GM19193 (cell line): ENCODE data around the gene MUS81.
A peak's percentile ranks its signal among the peaks of the same experiment; 100 is the strongest.

Experiments used
- POLR2A ChIP-seq: IDR thresholded peaks from 4 replicates; pipeline ENCODE4 v1.6.1; 2011; ENCODE audit not compliant: insufficient read depth, insufficient read length; ENCODE audit errors: extremely low read depth

MUS81 gene

DNA sequence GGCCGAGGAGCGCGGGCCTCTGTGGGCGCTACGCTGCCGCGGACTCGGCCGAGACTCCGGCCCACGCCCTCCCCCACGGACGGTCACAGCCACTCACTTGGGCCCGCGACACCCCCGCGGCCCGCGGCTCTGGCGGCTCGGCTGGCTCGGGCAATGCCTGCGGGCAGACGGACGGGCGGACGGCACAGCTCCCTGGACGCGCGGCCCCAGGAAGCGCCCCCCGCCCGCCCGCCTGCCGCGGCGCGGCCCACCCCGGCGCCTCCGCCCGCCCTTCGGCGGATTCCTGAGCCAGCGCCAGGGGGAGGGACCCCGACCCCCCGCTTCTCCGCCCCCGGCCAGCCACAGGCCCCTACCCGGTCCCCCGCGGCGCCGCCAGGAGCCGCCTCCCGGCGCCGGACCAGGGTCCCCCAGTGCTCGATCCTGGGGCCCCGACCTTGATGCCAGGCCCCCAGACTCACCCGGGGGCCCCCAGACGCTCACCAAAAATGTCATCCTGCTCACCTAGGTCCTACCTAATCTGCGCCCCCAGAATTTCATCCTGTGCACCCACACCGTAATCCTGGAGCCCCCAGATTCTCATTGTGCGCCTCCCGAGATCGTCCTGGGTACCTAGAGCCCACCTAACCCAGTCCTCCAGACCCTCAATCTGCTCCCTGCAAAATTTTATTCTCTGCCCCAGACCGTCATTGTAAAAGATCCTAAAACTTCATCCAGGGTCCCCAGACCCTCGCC, 12.5 kb downstream of the MUS81 start, which contains the start of gene EFEMP2:
EFEMP2 (minus strand) TSS at position 215 of the 732 bp plus-strand sequence. CDS start 446 bp downstream, outside the sequence.
- TF ChIP-seq POLR2A, result no peak

DNA sequence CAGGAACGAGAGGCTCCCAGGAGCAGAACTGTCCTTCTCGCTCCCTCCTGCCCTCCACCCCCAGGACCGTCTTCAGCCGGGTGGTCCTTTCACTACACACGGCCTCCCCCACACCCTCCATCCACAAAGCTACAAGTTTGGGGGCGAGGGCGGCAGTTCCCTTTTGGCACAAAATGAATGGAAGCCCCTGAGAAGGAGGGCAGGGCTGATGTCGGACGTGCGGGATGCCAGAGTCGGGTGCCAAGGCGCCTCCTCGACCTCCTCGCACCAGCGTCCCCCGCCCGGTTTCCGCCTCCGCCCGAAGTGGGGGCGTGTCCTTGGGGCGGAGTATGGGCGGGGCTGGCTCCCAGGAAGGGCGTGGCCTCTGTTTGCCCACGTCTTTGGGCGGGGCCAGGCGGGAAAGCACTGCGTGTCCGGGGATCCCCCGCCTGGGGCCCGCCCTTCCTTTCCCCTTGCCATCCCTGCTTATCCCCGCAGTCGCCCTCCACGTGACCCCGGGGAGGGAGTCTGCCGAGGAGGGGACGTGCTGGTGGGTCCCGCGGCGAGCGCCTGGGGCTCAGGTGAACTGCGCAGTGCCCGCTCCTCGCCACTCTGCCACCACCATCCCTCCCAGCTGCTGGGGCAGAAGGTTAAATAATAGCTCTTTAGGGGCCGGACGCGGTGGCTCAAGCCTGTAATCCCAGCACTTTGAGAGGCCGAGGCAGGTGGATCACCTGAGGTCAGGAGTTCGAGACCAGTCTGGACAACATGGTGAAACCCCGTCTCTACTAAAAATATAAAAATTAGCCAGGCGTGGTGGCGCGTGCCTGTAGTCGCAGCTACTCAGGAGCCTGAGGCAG, 13.3 kb downstream of the MUS81 start:
- peak; percentile 68 for TF ChIP-seq POLR2A

DNA sequence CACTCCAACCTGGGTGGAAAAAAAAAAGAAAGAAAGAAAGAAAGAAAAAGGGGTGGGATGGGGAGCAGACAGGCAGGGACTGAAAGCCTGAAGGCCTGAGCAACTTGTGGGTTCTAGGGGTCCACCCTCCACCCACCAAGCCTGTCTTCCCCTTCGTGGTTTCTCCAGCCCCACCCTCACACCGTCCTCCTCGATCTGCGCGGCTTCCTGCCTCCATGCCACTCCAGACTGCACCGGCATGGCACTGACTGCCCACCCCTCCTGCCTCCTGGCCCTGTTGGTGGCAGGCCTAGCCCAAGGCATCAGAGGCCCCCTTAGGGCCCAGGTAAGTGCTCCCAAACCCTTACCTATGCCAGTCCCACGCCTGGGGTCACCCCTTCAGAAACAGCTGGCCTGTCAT, 19.4 kb downstream of the MUS81 start, which contains the start of gene CTSW:
CTSW (plus strand) TSS at position 221 of the 400 bp plus-strand sequence; CDS start at position 239, 18 bp downstream.
- no peak for TF ChIP-seq POLR2A

DNA sequence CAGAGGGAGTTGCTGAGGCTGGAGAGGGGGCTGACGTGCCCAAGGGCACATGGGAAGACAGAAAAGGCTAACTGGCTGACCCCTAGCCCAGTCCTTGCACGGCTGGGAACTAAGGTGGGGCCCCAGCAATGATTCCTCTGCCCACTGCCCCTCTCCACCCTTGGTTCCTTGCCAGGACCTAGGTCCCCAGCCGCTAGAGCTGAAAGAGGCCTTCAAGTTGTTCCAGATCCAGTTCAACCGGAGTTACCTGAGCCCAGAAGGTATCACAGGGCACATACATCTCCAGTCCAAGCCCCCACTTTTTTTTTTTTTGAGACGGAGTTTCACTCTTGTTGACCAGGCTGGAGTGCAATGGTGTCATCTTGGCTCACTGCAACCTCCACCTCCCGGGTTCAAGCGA, 19.8 kb downstream of the MUS81 start:
- TF ChIP-seq POLR2A, result no peak

DNA sequence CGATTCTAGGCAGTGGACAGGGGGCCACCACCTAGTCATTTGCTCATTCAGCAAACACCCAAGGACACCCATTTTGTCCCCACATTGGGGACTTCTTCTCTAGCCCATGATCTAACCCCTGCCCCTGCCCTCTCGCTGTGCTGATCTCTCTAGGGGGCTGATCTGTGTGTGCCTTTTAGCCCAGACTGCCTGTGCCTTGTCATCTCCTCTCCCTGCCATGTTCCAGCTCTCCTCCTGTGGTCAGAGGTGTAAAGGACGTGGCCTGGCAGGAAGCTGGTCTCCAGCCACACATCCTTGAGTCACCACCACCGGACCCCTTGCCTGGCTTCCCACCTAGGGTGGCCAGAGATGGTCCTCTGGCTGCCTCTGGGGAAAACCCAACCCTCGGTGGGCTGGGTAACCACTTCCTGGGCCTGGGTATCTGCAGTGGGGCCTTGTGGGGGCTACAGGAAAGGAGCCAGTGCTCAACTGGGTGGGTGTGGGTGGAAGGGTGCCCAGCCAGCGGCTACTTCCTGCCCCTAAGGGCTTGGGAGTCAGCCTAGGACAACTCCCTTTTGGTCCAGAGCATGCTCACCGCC, 20.7 kb downstream of the MUS81 start:
- TF ChIP-seq POLR2A, result no peak

DNA sequence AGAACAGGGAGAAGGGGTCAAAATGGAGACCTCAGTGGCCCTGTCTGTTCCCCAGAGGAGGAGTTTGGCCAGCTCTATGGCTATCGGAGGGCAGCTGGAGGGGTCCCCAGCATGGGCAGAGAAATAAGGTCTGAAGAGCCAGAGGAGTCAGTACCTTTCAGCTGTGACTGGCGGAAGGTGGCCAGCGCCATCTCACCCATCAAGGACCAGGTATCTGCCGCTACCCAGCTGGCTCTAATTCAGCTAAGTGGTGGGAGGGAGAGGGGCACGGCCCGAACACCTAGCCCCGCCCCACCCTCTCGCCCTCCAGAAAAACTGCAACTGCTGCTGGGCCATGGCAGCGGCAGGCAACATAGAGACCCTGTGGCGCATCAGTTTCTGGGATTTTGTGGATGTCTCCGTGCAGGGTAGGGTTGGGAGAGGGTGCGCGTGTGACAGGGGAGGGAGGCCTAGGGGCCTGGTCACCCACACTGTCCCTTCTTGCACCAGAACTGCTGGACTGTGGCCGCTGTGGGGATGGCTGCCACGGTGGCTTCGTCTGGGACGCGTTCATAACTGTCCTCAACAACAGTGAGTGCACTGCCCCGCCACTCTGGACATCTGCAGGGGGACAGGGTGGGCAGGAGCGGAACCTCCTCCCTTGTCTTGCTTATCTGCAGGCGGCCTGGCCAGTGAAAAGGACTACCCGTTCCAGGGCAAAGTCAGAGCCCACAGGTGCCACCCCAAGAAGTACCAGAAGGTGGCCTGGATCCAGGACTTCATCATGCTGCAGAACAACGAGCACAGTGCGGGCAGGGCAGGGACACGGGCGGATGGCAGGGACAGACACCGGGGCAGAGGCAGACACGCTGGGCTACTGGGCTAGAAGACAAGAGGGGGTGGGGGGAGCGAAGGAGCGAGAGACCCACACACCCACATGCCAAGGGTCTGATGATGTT, 22.2 kb downstream of the MUS81 start:
- no peak for TF ChIP-seq POLR2A

DNA sequence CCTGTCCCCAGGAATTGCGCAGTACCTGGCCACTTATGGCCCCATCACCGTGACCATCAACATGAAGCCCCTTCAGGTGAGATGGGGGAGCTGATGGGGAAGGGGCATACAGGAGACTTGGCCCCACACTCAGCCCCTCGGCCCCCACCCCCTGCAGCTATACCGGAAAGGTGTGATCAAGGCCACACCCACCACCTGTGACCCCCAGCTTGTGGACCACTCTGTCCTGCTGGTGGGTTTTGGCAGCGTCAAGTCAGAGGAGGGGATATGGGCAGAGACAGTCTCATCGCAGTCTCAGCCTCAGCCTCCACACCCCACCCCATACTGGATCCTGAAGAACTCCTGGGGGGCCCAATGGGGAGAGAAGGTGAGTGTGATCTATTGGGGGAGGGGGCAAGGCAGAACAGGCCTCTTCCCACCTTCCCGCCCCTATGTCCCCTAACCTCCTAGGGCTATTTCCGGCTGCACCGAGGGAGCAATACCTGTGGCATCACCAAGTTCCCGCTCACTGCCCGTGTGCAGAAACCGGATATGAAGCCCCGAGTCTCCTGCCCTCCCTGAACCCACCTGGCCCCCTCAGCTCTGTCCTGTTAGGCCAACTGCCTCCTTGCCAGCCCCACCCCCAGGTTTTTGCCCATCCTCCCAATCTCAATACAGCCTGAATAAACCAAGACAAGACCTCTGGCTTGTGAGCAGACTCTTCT, 23.0 kb downstream of the MUS81 start:
- TF ChIP-seq POLR2A, result no peak

GRCh38 chr11:65883786-65884715, 23.8 kb downstream of the MUS81 start:
- TF ChIP-seq POLR2A, result no peak

- TF ChIP-seq POLR2A, result no peak
These were observed 24.5 kb downstream of the MUS81 start for GRCh38 chr11:65884716-65885092.

DNA sequence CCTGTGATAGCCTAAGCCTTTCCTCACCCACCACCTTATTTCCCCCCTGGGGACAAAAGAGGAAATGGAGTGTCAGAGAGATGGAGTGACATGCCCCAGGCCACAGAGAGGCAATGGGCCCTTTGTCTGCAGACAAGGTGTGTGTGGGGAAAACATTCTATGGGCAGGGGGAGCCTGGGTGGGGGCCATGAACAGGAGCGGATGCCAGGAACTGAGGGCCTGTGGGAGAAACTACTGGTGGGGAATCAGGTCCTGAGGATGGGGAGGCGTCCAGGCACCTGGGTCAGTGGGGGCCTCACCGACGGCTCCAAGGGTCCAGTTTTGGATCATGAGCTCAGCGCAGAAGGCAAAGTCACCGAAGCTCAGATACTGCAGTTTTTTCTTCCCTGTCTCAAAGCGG, 25.0 kb downstream of the MUS81 start:
- no peak for TF ChIP-seq POLR2A

DNA sequence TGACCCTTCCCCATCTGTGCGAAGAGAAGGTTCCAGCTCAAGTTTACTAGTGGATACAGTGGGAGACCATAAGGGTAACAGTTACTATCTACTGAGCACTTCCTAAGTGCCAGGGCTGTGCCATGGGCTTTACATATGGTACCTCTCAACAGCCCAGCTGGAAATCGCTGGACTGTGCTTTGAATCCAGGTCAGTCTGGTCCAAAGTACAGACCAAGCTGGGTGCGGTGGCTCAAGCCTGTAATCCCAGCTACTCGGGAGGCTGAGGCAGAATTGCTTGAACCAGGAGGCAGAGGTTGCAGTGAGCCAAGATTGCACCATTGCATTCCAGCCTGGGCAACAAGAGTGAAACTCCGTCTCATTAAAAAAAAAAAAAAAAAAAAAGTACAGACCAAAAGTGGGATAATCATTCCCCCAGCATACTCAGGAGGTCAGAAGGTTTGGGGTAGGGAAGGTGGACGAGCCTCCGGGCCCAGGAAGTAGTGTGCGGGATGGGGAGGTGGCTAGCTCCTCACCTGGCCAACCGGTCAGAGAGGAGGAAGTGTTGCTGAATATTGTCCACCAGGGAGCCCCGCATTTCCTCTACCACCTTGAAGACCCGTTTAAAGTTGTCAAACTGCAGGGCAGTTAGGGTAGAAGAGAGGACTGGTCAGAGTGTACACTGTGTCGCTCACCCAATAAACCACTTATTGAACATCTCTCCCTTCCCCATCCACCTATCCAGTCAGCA, 25.7 kb downstream of the MUS81 start:
- TF ChIP-seq POLR2A, result no peak
